ENCODE results near the gene RTKN. TPM values are rescaled to one million over a fixed set of nuclear protein-coding genes. Genes with fewer than 3 reads are reported as not detected.
"Not testable (repeated sequence)": the region's sequence is repeated elsewhere in the genome, so short reads cannot be mapped to it uniquely, and the experiment has no call there.

The RTKN gene
- total RNA-seq, 1 donor: 18.6 TPM

- DNase-seq (ENCODE audit: low read depth in 2 of 3, low spot score in 2 of 3): no peak
Measured at GRCh38 chr2:74439803-74440377, 1.8 kb downstream of the RTKN start.

GRCh38 chr2:74439373-74439772, 2.4 kb downstream of the RTKN start:
- no peak for DNase-seq (ENCODE audit: low read depth in 2 of 3, low spot score in 2 of 3)

- DNase-seq (ENCODE audit: low read depth in 2 of 3, low spot score in 2 of 3): no peak
Measured at GRCh38 chr2:74438248-74438647, 3.5 kb downstream of the RTKN start.

DNA sequence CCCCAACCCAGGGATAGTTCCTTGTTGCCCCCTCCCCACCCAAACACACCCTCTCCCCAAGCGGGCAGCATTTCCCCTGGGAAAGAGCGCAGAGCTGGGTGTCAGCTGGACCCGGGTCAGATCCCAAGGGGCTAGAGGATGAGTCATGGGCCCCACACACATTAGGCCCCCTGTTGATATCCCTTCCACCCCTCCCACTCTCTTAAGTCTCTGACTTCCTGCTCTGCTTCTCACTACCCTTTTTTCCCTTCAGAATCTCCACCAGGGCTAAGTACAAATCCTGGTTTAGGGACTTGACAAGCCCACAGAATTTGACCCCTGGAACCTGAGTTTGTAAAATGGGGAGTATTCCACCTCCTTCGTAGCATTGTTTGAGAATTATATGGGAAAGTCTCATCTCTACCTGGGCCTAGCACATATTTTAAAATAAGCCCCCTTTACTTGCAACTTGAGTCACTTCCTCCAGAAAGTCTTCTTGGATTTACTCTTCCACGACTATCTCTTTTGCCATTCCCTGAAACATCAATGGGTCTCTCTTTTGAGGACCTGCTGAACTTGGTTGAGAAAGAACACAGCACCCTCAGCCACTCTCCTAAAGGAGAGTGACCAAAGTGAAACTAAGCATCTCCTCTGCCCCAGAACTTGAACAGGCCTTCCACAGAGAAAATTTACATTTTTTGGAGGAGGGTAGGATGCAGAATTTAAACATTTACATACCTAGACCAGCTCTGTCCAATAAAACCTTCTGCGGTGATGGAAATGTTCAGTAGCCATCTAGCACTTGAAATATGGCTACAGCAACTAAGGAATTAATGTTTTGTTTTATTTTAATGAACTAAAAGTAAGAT, 4.7 kb downstream of the RTKN start:
- no peak for DNase-seq (ENCODE audit: low read depth in 2 of 3, low spot score in 2 of 3)

GRCh38 chr2:74436111-74436805, 5.5 kb downstream of the RTKN start:
- no peak for DNase-seq (ENCODE audit: low read depth in 2 of 3, low spot score in 2 of 3)

DNA sequence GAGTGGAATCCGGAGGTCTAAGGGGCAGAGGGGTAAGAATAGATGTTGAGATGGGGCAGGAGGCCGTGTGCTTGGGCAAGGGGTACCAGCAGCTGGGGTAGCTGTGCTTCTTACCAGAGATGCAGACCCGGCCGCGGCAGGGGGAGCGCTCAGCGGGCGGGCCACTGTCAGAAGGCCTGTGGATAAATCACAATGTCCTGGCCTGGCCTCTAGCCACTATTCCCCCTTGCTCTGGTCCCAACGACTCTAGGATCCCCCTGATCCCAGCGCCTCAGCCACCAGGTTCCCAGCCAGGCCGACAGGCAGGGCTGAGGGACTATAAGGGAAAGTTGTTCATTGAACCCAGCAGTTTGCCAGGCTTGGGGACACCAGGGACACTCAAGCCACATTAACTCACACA, 11.2 kb downstream of the RTKN start:
- no peak for DNase-seq (ENCODE audit: low read depth in 2 of 3, low spot score in 2 of 3)

DNA sequence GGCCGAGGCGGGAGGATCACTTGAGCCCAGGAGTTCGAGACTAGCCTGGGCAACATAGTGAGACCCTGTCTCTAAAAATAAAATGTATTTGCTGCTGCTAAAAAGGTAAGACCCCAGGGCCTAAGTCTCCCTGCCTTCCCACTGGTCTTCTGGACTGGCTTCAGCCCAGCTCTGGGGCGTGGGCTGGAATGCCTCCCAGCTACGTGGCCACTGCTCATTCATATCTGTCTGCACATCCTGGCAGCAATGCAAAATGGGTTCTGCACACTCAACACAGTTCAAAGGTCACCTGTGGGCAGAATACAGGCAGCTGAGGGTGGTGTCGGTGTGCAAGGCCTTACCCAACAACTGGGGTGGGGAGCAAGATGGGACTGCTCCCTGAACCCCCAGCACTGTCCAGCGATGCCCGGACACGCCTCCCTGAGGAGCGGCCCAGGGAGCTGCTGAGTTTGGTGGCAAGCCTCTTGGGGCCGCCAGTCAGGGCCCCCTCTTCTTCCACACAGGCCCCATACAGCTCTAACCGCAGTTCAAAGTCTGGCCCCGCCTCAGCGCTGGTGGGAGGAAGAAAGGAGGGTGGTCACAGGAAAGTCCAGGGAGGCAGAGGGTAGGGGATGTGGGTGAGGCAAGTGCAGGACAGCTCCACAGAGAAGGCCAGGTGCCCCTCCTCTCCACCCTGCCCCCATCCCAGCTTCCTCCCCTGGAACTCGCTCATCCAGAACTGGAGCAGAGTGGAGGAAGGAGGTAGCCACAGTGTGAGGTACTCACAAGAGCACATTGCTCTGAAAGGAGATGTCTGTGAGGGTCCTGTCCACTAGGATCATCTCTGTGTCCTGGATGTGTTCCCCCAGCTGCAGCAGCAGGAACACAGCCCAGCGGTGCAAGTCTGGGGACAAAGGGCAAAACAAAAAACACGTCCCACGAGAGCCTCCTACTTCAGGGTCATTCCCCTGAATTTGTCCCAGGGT, 12.0 kb downstream of the RTKN start:
- no peak for DNase-seq (ENCODE audit: low read depth in 2 of 3, low spot score in 2 of 3)

- DNase-seq (ENCODE audit: low read depth in 2 of 3, low spot score in 2 of 3): no peak
Measured at GRCh38 chr2:74428675-74429074, 13.1 kb downstream of the RTKN start.

DNA sequence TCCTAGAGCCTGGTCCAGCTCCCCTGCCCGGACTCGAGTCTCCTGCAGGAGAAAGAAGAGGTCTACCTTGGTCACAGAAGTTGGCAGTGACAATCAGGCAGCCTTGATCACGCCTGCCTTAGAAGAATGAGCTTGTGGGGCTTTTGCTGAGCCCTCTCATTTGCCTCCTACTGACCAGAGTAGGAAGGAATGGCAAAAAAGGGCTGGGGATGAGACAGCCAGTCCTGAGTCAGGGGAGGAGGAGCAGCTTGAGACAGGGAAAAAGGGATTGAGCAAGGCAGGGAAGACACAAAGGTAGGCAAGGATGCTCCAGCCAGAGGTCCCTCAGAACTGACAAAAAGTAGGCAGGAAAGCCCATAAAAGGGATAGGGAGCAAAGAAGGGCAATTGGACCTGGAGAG, 14.2 kb downstream of the RTKN start:
- no peak for DNase-seq (ENCODE audit: low read depth in 2 of 3, low spot score in 2 of 3)

- no peak for DNase-seq (ENCODE audit: low read depth in 2 of 3, low spot score in 2 of 3)
Measured at GRCh38 chr2:74426181-74426758, 15.5 kb downstream of the RTKN start.

DNA sequence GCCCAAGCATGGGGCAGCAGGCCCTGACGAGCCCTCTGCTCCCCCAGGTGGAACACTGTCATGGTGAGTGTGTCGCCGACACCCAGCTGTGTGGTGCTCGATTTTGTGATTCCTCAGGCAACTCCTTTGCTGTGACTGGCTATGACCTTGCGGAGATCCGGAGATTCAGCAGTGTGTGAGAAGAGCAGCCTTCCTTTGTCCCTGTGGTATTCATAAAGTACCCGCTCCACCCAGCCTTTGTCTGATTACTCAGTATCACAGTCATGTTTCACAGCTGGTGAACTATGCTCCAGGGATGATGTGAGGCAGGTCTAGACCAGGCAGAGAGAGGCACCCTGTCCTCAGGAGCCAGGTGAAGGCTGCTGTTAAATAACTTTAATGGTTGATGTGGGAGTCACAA, 16.2 kb downstream of the RTKN start:
- DNase-seq (ENCODE audit: low read depth in 2 of 3, low spot score in 2 of 3): no peak

GRCh38 chr2:74424995-74425406, 16.7 kb downstream of the RTKN start:
- no peak for DNase-seq (ENCODE audit: low read depth in 2 of 3, low spot score in 2 of 3)

GRCh38 chr2:74424139-74424992, 17.4 kb downstream of the RTKN start:
- DNase-seq (ENCODE audit: low read depth in 2 of 3, low spot score in 2 of 3): no peak

- DNase-seq (ENCODE audit: low read depth in 2 of 3, low spot score in 2 of 3): no peak
Measured at GRCh38 chr2:74423231-74424095, 18.3 kb downstream of the RTKN start.

DNA sequence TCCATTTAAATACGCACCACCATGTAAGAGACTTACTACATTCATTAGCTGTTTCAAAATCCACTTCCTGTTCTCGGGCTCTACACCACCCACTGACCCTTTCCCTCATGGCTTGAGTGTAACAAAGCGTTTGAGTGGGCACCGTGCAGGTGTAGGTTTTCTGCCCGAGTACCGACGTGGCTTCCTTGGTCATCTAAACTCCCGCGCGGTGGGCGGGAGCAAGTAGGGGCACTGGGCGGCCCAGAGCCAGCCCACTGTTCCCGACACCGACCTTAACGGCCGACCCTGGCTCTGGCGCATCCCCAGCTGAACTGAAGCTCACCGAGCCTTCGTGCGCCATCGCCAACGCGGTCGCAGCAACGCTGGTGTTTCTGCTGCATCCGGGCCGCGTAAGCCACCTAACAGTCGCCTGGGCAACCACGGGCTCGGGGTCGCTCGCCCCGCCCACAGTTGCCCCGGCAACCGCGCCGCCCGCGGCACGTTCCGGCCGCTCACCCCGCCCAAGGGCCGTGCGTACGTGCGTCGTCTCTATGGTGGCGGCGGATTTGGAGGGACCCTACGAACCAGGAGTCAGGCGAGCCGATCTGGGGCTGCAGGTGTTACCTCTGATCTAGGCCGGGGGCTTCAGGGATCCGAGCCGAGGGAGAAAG, 20.4 kb downstream of the RTKN start, which contains the start of the genes C2orf81 and WDR54:
C2orf81 (minus strand) TSS at position 399 of the 650 bp plus-strand sequence; CDS start at position 340, 59 bp downstream.
WDR54 (plus strand) TSS at position 510 of the 650 bp plus-strand sequence. CDS start 424 bp downstream, outside the sequence.
- DNase-seq (ENCODE audit: low read depth in 2 of 3, low spot score in 2 of 3): peak; percentile 90 to 93 (median 91)

GRCh38 chr2:74420443-74421103, 21.2 kb downstream of the RTKN start:
- not testable (repeated sequence) for DNase-seq (ENCODE audit: low read depth in 2 of 3, low spot score in 2 of 3)

DNA sequence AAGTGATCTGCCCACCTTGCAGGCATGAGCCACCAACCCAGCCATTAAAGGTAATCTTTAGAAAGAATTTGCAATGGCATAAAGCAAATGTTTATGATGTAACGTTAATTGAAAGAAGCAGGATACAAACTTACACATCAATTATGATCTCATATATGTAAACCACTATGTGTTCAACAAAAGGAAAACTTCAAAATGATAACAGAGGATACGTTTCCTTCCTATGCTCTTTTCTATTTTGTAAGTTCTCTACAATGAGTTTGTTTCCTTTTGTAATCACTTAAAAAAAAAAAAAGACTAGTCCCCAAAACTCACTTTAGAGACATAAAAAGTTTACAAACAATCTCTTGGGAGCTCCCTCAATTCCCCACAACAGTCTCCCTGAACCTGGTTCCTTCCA, 21.7 kb downstream of the RTKN start:
- DNase-seq (ENCODE audit: low read depth in 2 of 3, low spot score in 2 of 3): no peak

Data from hematopoietic multipotent progenitor cell (in vitro differentiated cells).